NCI-H2196 treated with DMSO at 0.1 percent for 48 hours (cell line): ENCODE measurements around the gene ROBO2.
"Not testable (repeated sequence)": the region's sequence is repeated elsewhere in the genome, so short reads cannot be mapped to it uniquely, and the experiment has no call there.

ENCODE experiments used
- DNase-seq: peaks from one replicate; lab custom pipeline; 2025; ENCODE audit not compliant: unreplicated experiment; lab: John Stamatoyannopoulos, UW

The ROBO2 gene

GRCh38 chr3:77381431-77381830, 341.5 kb downstream of the ROBO2 start:
- no peak for DNase-seq

- DNase-seq, result no peak
Observed at GRCh38 chr3:77392181-77392580, 352.3 kb downstream of the ROBO2 start.

GRCh38 chr3:77394046-77394445, 354.1 kb downstream of the ROBO2 start:
- no peak for DNase-seq

GRCh38 chr3:77404871-77405270, 365.0 kb downstream of the ROBO2 start:
- DNase-seq, result no peak

DNA sequence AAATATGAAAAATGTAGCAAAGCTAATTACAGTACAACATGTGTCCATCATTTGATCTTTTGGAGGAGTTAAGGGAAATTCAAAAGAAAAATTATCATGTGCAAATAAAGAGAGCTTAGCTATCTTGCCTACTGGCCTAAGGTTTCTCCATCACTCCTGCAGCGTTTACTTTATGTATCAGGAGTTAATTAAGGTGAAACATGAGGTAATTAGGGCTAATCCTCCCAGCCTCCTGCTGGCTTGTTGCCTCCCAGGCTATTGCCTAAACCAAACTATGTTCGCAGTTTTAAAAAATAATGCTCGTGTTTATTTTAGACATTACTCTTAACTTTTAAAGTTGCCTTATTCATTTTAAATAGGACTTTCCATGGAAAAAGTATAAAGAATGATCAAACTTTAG, 367.5 kb downstream of the ROBO2 start:
- no peak for DNase-seq

GRCh38 chr3:77410334-77410733, 370.4 kb downstream of the ROBO2 start:
- DNase-seq, result not testable (repeated sequence)

DNA sequence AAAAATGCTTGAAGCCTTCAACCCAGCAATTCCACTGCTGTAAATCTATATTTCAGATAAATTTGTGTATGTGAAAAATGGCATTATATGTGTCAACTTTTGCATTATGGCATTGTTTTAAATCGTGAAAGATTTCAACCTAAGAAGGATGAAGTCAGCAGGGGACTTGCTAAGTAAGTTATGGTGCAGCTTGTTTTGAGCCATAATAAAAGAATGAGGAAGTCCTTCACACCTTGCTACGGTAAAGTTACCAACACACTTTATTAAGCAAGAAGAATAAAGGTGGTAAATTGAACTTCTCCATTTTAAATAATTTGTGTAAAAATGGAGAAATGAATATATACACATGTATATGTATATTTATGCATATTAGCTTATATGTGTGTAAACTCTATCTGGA, 371.4 kb downstream of the ROBO2 start:
- DNase-seq, result no peak

DNA sequence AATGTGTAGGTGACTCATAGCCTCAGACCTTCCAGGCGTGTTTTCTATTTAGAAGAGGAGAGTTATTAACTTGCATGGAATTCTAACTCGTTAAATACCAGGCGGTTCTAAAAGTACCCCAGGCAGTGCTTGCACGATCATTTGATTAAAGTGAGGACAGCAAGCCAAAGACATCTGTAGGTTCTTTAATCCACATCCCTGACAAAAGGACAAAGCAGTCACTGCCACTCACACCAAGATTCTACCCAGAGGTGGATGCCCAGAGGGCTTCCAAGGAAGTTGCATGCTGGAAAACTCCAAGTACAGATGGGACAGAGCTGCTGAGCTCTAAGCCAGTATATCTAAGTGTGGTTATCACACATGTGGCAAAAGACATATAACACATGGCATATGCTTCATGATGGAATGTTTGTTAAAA, 372.1 kb downstream of the ROBO2 start:
- no peak for DNase-seq

- DNase-seq, result no peak
Observed at GRCh38 chr3:77412584-77412983, 372.7 kb downstream of the ROBO2 start.

DNA sequence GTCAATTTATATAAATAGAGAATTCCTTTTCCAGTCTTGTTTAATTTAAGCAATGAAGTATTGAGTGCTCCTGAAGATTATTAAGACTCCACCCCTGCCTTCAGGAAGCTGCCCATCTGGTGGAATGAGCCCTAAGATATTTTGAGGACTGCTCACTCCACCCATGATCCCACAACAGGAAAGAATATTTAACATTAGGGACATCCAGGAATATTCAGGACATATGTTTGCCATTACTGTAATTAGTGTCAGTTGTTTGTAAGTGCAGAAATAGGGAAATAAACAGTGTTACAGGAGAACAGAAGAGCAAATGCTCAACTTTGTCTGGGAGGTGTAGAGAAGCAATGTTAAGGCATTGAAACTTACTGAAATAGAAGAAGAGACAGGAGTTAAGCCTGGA, 375.0 kb downstream of the ROBO2 start:
- no peak for DNase-seq

- DNase-seq, result no peak
Observed at GRCh38 chr3:77420336-77420735, 380.4 kb downstream of the ROBO2 start.

DNA sequence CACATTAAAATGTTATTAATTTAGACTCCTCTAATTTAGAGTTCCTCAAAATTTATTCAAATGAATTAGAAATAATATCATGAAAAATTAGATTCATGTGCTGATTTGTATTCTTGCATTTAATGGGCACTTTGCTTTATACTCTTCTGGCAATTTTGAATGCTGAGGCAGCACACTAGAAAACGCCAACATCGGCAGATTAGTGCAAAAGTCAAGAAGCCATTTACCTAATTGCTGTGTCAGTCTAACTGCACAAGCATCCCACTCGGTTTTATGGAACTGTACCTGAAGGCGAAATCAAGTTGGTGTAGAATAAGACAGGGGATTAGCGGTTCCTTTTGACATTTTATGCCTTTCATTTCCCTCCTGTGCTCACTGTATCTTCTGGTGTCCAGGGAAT, 382.0 kb downstream of the ROBO2 start:
- no peak for DNase-seq

GRCh38 chr3:77426531-77426930, 386.6 kb downstream of the ROBO2 start:
- DNase-seq, result no peak

GRCh38 chr3:77427528-77427927, 387.6 kb downstream of the ROBO2 start:
- no peak for DNase-seq

- DNase-seq, result no peak
Observed at GRCh38 chr3:77436908-77437307, 397.0 kb downstream of the ROBO2 start.

DNA sequence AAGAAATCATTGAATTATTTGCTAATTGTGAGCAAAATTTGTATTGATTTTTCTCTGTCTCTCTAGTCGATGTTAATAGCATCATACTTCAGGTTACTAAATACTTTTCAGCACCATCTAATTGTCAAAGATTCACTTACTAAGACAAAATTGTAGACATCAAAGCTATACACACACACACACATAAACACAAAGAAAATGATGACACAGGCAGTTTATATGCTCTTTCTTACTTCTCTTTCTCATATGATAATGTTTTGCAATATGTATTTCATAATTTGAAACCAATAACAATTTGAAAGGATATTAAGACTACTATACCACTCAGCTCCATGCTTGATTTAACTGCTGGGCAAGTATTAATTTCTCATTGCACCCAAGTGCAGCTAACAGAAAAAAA, 406.2 kb downstream of the ROBO2 start:
- no peak for DNase-seq

GRCh38 chr3:77446761-77447160, 406.9 kb downstream of the ROBO2 start:
- no peak for DNase-seq

DNA sequence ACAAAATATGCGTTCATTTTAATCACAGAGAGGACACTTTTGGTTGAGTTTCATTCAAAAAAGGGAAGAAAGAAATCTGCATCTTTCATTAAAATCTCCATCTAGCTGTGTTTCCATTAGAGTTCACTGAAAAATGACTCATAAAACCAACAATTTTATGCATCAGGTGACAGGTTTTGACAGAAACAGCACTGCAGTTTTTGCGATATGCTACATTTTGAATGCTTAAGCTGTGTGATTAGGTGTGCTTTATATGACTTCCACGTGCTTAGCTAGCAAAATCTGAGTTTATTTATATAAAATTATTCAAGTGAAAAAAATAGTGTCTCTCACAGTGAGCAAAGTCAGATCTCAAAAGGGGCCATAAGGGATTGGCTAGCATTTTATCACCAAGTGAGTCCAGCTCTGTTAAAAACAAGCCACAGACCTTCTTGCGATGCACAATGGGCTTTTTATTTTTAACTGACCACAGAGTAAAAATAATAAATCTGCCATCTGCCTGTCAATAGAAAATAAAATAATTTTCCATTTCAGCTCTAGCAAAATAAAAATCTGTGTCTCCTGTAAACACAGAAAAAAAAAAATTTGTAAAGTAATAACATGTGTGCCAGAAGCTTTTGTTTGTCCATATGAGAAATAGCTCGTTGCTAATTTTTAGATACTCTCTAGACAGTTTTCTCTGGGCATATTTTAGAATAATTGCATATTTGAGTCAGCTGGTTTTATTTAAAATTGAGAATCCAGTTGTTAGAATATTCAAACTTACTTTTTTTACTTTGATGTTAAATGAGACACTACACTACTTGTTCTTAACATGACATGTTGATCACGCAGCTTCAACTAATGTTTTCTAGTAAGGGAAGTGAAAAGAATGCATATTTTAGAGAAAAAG, 409.8 kb downstream of the ROBO2 start:
- no peak for DNase-seq

DNA sequence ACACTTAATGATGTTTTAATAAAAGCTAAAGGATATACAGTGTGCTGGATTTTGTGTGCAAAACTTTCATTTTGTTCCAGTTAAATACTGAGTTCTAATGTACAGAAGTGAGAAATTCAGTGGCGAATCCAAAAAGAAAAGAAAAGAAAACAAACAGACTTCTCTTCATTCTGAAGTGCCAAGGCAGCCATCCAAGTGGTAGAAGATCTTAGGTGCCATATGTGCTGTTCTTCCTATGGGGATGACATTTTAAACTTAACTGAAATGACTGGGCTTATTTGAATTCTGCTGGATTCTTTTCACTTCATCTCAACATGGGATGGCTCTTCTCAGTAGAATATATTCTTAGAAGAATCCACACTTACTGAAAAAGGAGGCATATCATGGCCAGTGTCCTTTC, 416.5 kb downstream of the ROBO2 start:
- no peak for DNase-seq

DNA sequence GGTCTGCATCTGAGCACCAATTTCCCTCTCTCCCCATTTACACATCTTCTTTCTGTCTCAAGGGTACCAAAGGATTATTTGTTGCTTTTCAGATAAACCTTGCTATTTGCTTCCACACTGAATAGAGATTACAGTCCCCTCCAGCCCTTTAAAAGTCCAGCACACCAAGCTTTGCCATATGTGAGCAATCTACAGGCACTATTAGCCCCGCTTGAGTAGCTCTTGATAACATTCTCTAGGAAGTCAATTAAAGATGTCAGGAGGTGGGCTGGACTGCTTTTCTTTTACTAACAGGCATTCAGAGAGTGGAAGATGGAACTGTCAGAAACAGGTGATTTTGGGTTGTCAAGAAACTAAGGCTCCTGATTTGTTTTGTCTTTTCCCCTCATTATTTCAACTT, 417.0 kb downstream of the ROBO2 start:
- no peak for DNase-seq

GRCh38 chr3:77459926-77460325, 420.0 kb downstream of the ROBO2 start:
- DNase-seq, result no peak

DNA sequence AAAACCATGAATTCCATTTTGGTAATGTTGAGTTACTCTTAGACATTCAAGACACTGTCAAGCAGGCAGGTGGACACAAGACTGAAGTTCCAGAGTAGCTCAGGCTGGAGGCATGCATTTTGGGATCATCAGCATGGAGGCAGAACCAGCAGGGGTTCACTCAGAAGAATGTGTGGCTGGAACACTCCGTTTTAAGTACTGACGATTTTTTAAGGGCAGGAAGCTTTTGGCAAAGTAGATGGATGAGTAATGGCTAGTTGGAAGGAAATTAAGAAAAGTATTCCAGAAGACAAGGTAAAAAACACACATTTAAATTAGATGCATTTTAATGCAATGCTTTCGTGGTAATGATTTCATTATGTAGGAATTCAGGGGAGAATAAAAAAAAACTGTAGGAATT, 420.4 kb downstream of the ROBO2 start:
- no peak for DNase-seq

DNA sequence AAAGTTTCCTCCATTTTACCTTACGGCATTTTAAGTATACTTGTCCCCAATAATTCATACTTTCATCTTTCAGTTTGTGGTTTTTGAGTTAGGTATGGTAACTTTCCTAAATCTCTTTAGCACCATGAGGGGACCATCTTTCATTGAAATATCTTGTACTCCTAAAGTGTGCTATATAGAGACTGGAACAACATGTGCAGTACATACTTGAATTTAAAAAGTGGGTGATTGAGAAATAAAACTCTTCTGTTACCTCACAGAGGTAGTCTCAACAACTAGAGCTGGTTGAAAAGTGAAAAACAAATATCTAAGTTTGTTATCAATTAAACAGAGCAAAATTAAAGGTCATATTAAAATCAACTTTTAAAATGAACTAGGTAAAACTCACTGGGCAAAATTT, 423.1 kb downstream of the ROBO2 start:
- DNase-seq, result no peak
